Lower leg skin (tissue), 3 donors: Measurements from ENCODE around the gene SPPL3.

Experiments used
- CTCF ChIP-seq, 3 donors: fragments of 450-650 bp; IDR thresholded peaks; one replicate each; pipeline ENCODE4 v1.5.1; 2016; ENCODE audit warnings: antibody characterized with exemption in 3 of 3, mild to moderate bottlenecking in 3 of 3, moderate library complexity in 2 of 3
- POLR2A ChIP-seq, 2 donors: fragments of 450-650 bp; IDR thresholded peaks; one replicate each; pipeline ENCODE4 v1.6.1; 2016 to 2017; ENCODE audit warnings: antibody characterized with exemption in 2 of 2, mild to moderate bottlenecking in 1 of 2, moderate library complexity in 1 of 2

- TF ChIP-seq CTCF (IDR thresholded peaks at IDR 0.05), result no peak
- TF ChIP-seq POLR2A (IDR thresholded peaks at IDR 0.05), result no peak
These were observed 68.0 kb downstream of the SPPL3 start for GRCh38 chr12:120836114-120836684.
